Psoas muscle (tissue), 8 donors: ENCODE measurements around the gene CGAS. TPM values are rescaled to one million over a fixed set of nuclear protein-coding genes. Genes with fewer than 3 reads are reported as not detected.
"Not testable (repeated sequence)": the region's sequence is repeated elsewhere in the genome, so short reads cannot be mapped to it uniquely, and the experiment has no call there.

ENCODE experiments used
- ATAC-seq, 4 donors: fragments of 200-7000 bp; cut with Tn5 transposase; one replicate each; pipeline ENCODE4 v1.9.1; 2020; ENCODE audit warnings: moderate library complexity in 3 of 4, mild to moderate bottlenecking in 2 of 4
- DNase-seq, 2 donors: peaks; one replicate each; pipeline ENCODE4 v3.0.0-alpha.2; 2020
- H3K27ac ChIP-seq: fragments of 200-600 bp; one replicate; pipeline ENCODE4 v1.8.0; 2022
- H3K27me3 ChIP-seq, 3 donors: fragments of 200-600 bp in 1 of 3; one replicate each; pipeline versions ENCODE4 v1.6.1 to v1.8.0; 2013 to 2022; ENCODE audit warnings: low read length in 2 of 3, mild to moderate bottlenecking in 2 of 3, moderate library complexity in 1 of 3; ENCODE audit not compliant: insufficient read depth in 3 of 3
- H3K36me3 ChIP-seq, 2 donors: fragments of 200-600 bp in 1 of 2; one replicate each; pipeline versions ENCODE4 v1.6.1 to v1.8.0; 2013 to 2022; ENCODE audit warnings: low read depth in 1 of 2, mild to moderate bottlenecking in 1 of 2, moderate library complexity in 1 of 2; ENCODE audit not compliant: insufficient read depth in 1 of 2
- H3K4me1 ChIP-seq: fragments of 200-600 bp; one replicate; pipeline ENCODE4 v1.8.0; 2022
- H3K4me3 ChIP-seq: fragments of 200-600 bp; one replicate; pipeline ENCODE4 v1.8.0; 2022; ENCODE audit warnings: mild to moderate bottlenecking
- H3K9me3 ChIP-seq: fragments of 200-600 bp; one replicate; pipeline ENCODE4 v1.8.0; 2022
- WGBS, 3 donors: extraction: QIAGEN DNeasy Blood & Tissue Kit; methylation state at CpG; one replicate each; pipeline versions ENCODE4 v1.1.6 to v1.1.7; 2013; 5-methylcytosine and 5-hydroxymethylcytosine counted together
- intact Hi-C, 2 donors: fragments of 100-400 bp; cut with DNase I; formaldehyde crosslinking; loops; one replicate each; pipeline versions ENCODE4 v1.11.0 to v1.14.2; 2022
- polyA plus RNA-seq, 3 donors: library from polyadenylated mRNA; stranded (reverse); fragments of 200-250 nt; gene quantifications; one replicate each; pipeline ENCODE4 v1.2.3, GENCODE V29; 2013
- total RNA-seq, 4 donors: library from RNA; stranded (reverse); fragmentation: NEBNext Ultra II Directional in 2 of 4; extraction: Animal tissue kit (Norgen Biotek cat#: 25700) in 2 of 4; gene quantifications; one replicate each; pipeline versions ENCODE4 v1.2.1 to v1.2.4, GENCODE V29; 2021 to 2023
- TF ChIP-seq, protein P1 (sequence below): fragments of 200-600 bp; IDR thresholded peaks from one replicate; pipeline ENCODE4 v1.8.0; 2022; ENCODE audit warnings: antibody characterized with exemption
- donor health status: healthy with polysubstance abuse.
- donor health status: DM: no; HTN: no; CAD: no; lungs with moderate emphysema.
- donor health status: Bipolar disorder and iron deficiency.
- donor health status: healthy.
- donor health status: DM: yes; HTN: yes; CAD: no.
- donor health status: DM: no; HTN: no; CAD: no.
- donor health status: DM: no; HTN: no; CAD: no.
- donor health status: DM: yes; HTN: yes; CAD: no.

The CGAS gene
- total and polyA plus RNA-seq, 7 donors, result 0.27 to 1.1 (median 0.44) TPM

- Histone ChIP-seq H3K27me3 (no peaks in the 10 kb centered on the region), H3K9me3 (no peaks in the 10 kb centered on the region), H3K4me3 (peak within 1 kb of the TSS; percentile 22), H3K36me3 (no peaks in the 10 kb centered on the region), H3K27ac (no peak within 1 kb of the TSS), H3K4me1 (no peaks in the 10 kb centered on the region)
- TF ChIP-seq, protein P1, sequence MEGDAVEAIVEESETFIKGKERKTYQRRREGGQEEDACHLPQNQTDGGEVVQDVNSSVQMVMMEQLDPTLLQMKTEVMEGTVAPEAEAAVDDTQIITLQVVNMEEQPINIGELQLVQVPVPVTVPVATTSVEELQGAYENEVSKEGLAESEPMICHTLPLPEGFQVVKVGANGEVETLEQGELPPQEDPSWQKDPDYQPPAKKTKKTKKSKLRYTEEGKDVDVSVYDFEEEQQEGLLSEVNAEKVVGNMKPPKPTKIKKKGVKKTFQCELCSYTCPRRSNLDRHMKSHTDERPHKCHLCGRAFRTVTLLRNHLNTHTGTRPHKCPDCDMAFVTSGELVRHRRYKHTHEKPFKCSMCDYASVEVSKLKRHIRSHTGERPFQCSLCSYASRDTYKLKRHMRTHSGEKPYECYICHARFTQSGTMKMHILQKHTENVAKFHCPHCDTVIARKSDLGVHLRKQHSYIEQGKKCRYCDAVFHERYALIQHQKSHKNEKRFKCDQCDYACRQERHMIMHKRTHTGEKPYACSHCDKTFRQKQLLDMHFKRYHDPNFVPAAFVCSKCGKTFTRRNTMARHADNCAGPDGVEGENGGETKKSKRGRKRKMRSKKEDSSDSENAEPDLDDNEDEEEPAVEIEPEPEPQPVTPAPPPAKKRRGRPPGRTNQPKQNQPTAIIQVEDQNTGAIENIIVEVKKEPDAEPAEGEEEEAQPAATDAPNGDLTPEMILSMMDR, result no peak
- 72 to 78% (median 74%) methylated on average over 54 of the region's 54 CpGs for WGBS, 3 donors
- intact Hi-C loops, result no loop called here
- DNase-seq (peak; percentile 39 to 75), ATAC-seq (peak; percentile 27 to 83 (median 67))
Measured at GRCh38 chr6:73394577-73395354, 57.3 kb downstream of the CGAS start, which contains the start of gene DDX43. Gene DDX43, plus strand, starts transcription at chr6:73394828. Its CDS starts 78 bp downstream, at chr6:73394906.

GRCh38 chr6:73393278-73393677, 58.8 kb downstream of the CGAS start:
- Histone ChIP-seq H3K27me3 (no peaks in the 10 kb centered on the region), H3K4me1 (peaks cover 3% of the 10 kb centered on the region), H3K36me3 (no peaks in the 10 kb centered on the region), H3K27ac (no peak overlapping the region), H3K9me3 (no peaks in the 10 kb centered on the region), H3K4me3 (no peak overlapping the region)
- no peak for DNase-seq
- no peak for ATAC-seq
- intact Hi-C loops, result no loop called here
- WGBS, 3 donors, result 85 to 90% (median 90%) methylated on average over 3 of the region's 3 CpGs
- TF ChIP-seq, protein P1, result no peak

DNA sequence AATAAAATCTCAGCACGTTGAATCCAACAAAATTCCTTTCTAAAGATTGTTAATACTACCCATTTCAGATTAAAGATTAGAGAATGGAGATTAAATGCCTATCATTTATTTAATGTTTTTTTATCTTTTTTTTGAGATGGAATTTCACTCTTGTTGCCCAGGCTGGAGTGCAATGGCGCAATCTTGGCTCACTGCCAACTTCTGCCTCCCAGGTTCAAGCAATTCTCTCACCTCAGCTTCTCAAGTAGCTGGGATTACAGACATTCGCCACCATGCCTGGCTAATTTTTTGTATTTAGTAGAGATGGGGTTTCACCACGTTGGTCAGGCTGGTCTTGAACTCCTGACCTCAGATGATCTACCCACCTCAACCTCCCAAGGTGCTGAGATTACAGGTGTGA, 59.9 kb downstream of the CGAS start:
- H3K4me3 ChIP-seq, H3K9me3 ChIP-seq, intact Hi-C loops, H3K4me1 ChIP-seq, ATAC-seq, DNase-seq, H3K36me3 ChIP-seq, H3K27ac ChIP-seq, H3K27me3 ChIP-seq: not testable (repeated sequence)
- 51 to 61% (median 57%) methylated on average over 4 of the region's 4 CpGs for WGBS, 3 donors

DNA sequence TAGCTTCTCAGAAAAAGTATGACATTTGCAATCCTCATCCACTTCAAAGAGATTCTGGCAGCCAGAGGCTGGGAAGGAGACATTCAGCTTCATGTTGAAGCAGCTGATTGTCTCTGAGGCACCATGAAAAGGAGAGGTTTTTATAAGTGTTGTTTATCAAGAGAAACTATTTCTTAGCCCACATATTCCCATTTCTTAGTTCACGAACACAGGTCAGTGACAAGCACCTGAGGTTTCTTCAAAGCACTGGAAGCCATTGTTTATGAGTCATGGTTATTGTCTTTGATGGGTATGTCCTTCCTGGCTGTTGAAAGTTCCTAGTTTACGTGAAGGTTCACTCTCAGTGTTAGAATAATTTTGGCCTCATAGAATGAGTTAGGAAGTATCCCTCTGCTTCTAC, 60.4 kb downstream of the CGAS start:
- no peak for DNase-seq
- ATAC-seq, result no peak
- Histone ChIP-seq H3K36me3 (no peaks in the 10 kb centered on the region), H3K27ac (no peak overlapping the region), H3K9me3 (no peaks in the 10 kb centered on the region), H3K4me1 (peaks cover 3% of the 10 kb centered on the region), H3K4me3 (no peak overlapping the region), H3K27me3 (no peaks in the 10 kb centered on the region)
- intact Hi-C loops, result no loop called here
- 75 to 81% (median 75%) methylated on average over 2 of the region's 2 CpGs for WGBS, 3 donors
- TF ChIP-seq, protein P1, result no peak

GRCh38 chr6:73389854-73390253, 62.2 kb downstream of the CGAS start:
- TF ChIP-seq, protein P1, result no peak
- Histone ChIP-seq H3K9me3 (no peaks in the 10 kb centered on the region), H3K27ac (no peak overlapping the region), H3K4me3 (no peak overlapping the region), H3K36me3 (no peaks in the 10 kb centered on the region), H3K27me3 (no peaks in the 10 kb centered on the region), H3K4me1 (peaks cover 3% of the 10 kb centered on the region)
- DNase-seq, result no peak
- intact Hi-C loops, result no loop called here
- ATAC-seq, result no peak
- WGBS, 3 donors, result 83 to 86% (median 84%) methylated on average over 10 of the region's 10 CpGs
